ENCODE measurements around the gene ALDOC.

The ALDOC gene

GRCh38 chr17:28550858-28551257 lies 25.8 kb downstream of the ALDOC start:
- Histone ChIP-seq H2AFZ (ENCODE audit: low read depth) (no peak overlapping the region), H3K27ac (no peak overlapping the region), H3K4me3 (IDR thresholded peaks at IDR 0.05; ENCODE audit: insufficient read depth, low read depth, low read length) (no peak overlapping the region), H3K4me2 (peak overlapping the region; percentile 82; the same call in 1 of the 2 replicates), H3K27me3 (ENCODE audit: insufficient read depth, low read depth) (0 out of 2 replicates have a peak, but pooled peaks cover 8% of the 10 kb centered on the region), H3K9ac (no peak overlapping the region), H3K79me2 (ENCODE audit: insufficient read depth, low read depth) (no peaks in the 10 kb centered on the region), H3K36me3 (ENCODE audit: insufficient read depth) (no peaks in the 10 kb centered on the region; the same call in 1 of the 2 replicates), H4K20me1 (ENCODE audit: insufficient read depth) (no peaks in the 10 kb centered on the region), H3K4me1 (ENCODE audit: low read depth, poor library complexity, severe bottlenecking) (peaks cover 44% of the 10 kb centered on the region)
- TF ChIP-seq CTCF (conservative IDR thresholded peaks at IDR 0.05; ENCODE audit: low read depth, low read length), result no peak

GRCh38 chr17:28549236-28550132 lies 27.2 kb downstream of the ALDOC start:
- H3K4me3 ChIP-seq (IDR thresholded peaks at IDR 0.05; ENCODE audit: insufficient read depth, low read depth, low read length), result no peak overlapping the region

GRCh38 chr17:28548417-28549130 lies 28.1 kb downstream of the ALDOC start:
- H3K4me3 ChIP-seq (IDR thresholded peaks at IDR 0.05; ENCODE audit: insufficient read depth, low read depth, low read length), result no peak overlapping the region
- no peaks in the 10 kb centered on the region for H4K20me1 ChIP-seq (ENCODE audit: insufficient read depth)
- no peak overlapping the region for H3K9ac ChIP-seq
- H2AFZ ChIP-seq (ENCODE audit: low read depth), result no peak overlapping the region
- no peaks in the 10 kb centered on the region; the same call in 1 of the 2 replicates for H3K36me3 ChIP-seq (ENCODE audit: insufficient read depth)
- H3K27ac ChIP-seq, result no peak overlapping the region
- H3K79me2 ChIP-seq (ENCODE audit: insufficient read depth, low read depth), result no peaks in the 10 kb centered on the region
- peaks cover 39% of the 10 kb centered on the region for H3K4me1 ChIP-seq (ENCODE audit: low read depth, poor library complexity, severe bottlenecking)
- TF ChIP-seq CTCF (conservative IDR thresholded peaks at IDR 0.05; ENCODE audit: low read depth, low read length), result peak; percentile 61
- H3K27me3 ChIP-seq (ENCODE audit: insufficient read depth, low read depth), result 0 out of 2 replicates have a peak, but pooled peaks cover 8% of the 10 kb centered on the region
- no peak overlapping the region; the same call in 1 of the 2 replicates for H3K4me2 ChIP-seq

More at GRCh38 chr17:28549236-28550132, 27.2 kb downstream of the ALDOC start:
- H3K4me2 ChIP-seq, result no peak overlapping the region; the same call in 1 of the 2 replicates
- no peak overlapping the region for H2AFZ ChIP-seq (ENCODE audit: low read depth)
- no peak overlapping the region for H3K27ac ChIP-seq
- 0 out of 2 replicates have a peak, but pooled peaks have one; percentile 16 for TF ChIP-seq CTCF (conservative IDR thresholded peaks at IDR 0.05; ENCODE audit: low read depth, low read length)
- no peaks in the 10 kb centered on the region for H4K20me1 ChIP-seq (ENCODE audit: insufficient read depth)
- no peaks in the 10 kb centered on the region; the same call in 1 of the 2 replicates for H3K36me3 ChIP-seq (ENCODE audit: insufficient read depth)
- H3K79me2 ChIP-seq (ENCODE audit: insufficient read depth, low read depth), result no peaks in the 10 kb centered on the region
- no peak overlapping the region for H3K9ac ChIP-seq
- H3K4me1 ChIP-seq (ENCODE audit: low read depth, poor library complexity, severe bottlenecking), result peaks cover 44% of the 10 kb centered on the region
- 0 out of 2 replicates have a peak, but pooled peaks cover 8% of the 10 kb centered on the region for H3K27me3 ChIP-seq (ENCODE audit: insufficient read depth, low read depth)

- TF ChIP-seq CTCF (conservative IDR thresholded peaks at IDR 0.05; ENCODE audit: low read depth, low read length), result peak; percentile 99
Observed at GRCh38 chr17:28547623-28548416, 28.9 kb downstream of the ALDOC start.

More at GRCh38 chr17:28547623-28548416, 28.9 kb downstream of the ALDOC start:
- Histone ChIP-seq H3K4me3 (IDR thresholded peaks at IDR 0.05; ENCODE audit: insufficient read depth, low read depth, low read length) (no peak overlapping the region), H4K20me1 (ENCODE audit: insufficient read depth) (no peaks in the 10 kb centered on the region), H3K27ac (no peak overlapping the region), H3K36me3 (ENCODE audit: insufficient read depth) (no peaks in the 10 kb centered on the region), H3K9ac (no peak overlapping the region), H3K4me2 (no peak overlapping the region), H3K79me2 (ENCODE audit: insufficient read depth, low read depth) (no peaks in the 10 kb centered on the region), H3K27me3 (ENCODE audit: insufficient read depth, low read depth) (0 out of 2 replicates have a peak, but pooled peaks cover 8% of the 10 kb centered on the region), H2AFZ (ENCODE audit: low read depth) (no peak overlapping the region), H3K4me1 (ENCODE audit: low read depth, poor library complexity, severe bottlenecking) (peaks cover 31% of the 10 kb centered on the region)

Data from KMS-11 (cell line).